ENCODE data around the gene KCNJ8.

- TF ChIP-seq, protein P1, sequence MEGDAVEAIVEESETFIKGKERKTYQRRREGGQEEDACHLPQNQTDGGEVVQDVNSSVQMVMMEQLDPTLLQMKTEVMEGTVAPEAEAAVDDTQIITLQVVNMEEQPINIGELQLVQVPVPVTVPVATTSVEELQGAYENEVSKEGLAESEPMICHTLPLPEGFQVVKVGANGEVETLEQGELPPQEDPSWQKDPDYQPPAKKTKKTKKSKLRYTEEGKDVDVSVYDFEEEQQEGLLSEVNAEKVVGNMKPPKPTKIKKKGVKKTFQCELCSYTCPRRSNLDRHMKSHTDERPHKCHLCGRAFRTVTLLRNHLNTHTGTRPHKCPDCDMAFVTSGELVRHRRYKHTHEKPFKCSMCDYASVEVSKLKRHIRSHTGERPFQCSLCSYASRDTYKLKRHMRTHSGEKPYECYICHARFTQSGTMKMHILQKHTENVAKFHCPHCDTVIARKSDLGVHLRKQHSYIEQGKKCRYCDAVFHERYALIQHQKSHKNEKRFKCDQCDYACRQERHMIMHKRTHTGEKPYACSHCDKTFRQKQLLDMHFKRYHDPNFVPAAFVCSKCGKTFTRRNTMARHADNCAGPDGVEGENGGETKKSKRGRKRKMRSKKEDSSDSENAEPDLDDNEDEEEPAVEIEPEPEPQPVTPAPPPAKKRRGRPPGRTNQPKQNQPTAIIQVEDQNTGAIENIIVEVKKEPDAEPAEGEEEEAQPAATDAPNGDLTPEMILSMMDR (IDR thresholded peaks at IDR 0.05): no peak
- TF ChIP-seq POLR2A (IDR thresholded peaks at IDR 0.05): no peak
Measured at GRCh38 chr12:21715386-21715785, 59.1 kb downstream of the KCNJ8 start.
